ENCODE results near the gene FLG. TPM values are rescaled to one million over a fixed set of nuclear protein-coding genes. Genes with fewer than 3 reads are reported as not detected.
"Not testable (repeated sequence)": the region's sequence is repeated elsewhere in the genome, so short reads cannot be mapped to it uniquely, and the experiment has no call there.

Gene FLG
- polyA plus RNA-seq, 3 donors = not detected

DNA sequence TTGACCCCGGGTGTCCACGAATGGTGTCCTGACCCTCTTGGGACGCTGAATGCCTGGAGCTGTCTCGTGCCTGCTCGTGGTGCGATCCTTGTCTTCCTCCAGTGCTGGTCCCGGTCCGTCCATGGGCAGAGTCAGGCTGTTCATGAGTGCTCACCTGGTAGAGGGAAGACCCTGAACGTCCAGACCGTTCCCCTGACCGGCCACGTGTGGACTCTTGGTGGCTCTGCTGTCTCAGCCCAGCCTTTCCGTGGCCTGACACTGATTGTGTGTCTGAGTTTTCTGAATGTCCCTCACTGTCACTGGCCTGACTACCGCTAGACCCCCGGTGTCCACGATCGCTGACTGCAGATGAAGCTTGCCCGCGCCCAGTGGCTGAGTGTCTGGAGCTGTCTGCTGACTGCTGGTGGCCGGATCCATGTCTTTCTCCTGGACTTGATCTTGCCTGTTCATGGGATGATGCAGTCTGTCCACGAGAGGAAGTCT, 11.7 kb downstream of the FLG start:
- H3K4me1 ChIP-seq (ENCODE audit: control insufficient read depth in 1 of 2, insufficient read depth in 2 of 2, low read length in 2 of 2) = no peaks in the 10 kb centered on the region
- Mint-ChIP-seq H3K9me3 (peaks cover 42 to 53% (median 48%) of the 10 kb centered on the region in 7 donors), H3K4me1 (peaks cover 4% of the 10 kb centered on the region), H3K27ac (no peak overlapping the region), H3K27me3 (ENCODE audit: low read depth in 3 of 3) (no peaks in the 10 kb centered on the region), H3K36me3 (no peaks in the 10 kb centered on the region), H3K4me3 (no peak overlapping the region)
- H3K4me2 ChIP-seq (replicated peaks; ENCODE audit: extremely low read depth, low read length, poor library complexity, severe bottlenecking) = no peak overlapping the region
- H3K4me3 ChIP-seq (replicated peaks in 1 of 3; ENCODE audit: low read depth in 2 of 3, low read length in 3 of 3) = no peak overlapping the region
- H3K79me2 ChIP-seq (ENCODE audit: insufficient read depth, low read length) = no peaks in the 10 kb centered on the region
- no peaks in the 10 kb centered on the region for H3K27me3 ChIP-seq (ENCODE audit: control insufficient read depth in 2 of 2, insufficient read depth in 2 of 2, low read length in 2 of 2)
- no peak for DNase-seq
- H2AFZ ChIP-seq (ENCODE audit: insufficient read depth, low read depth, low read length, poor library complexity, severe bottlenecking) = no peak overlapping the region
- H3K9me3 ChIP-seq (replicated peaks in 1 of 2; ENCODE audit: control insufficient read depth in 1 of 2, insufficient read depth in 1 of 2, low read length in 2 of 2) = peaks cover 31 to 51% of the 10 kb centered on the region in 2 donors
- 97% methylated on average over 21 of the region's 21 CpGs for WGBS (ENCODE audit: insufficient coverage)
- intact Hi-C loops (cut with micrococcal nuclease) = no loop called here
- H3K27ac ChIP-seq (ENCODE audit: low read depth in 1 of 2, low read length in 2 of 2) = no peak overlapping the region
- TF ChIP-seq, protein P1, sequence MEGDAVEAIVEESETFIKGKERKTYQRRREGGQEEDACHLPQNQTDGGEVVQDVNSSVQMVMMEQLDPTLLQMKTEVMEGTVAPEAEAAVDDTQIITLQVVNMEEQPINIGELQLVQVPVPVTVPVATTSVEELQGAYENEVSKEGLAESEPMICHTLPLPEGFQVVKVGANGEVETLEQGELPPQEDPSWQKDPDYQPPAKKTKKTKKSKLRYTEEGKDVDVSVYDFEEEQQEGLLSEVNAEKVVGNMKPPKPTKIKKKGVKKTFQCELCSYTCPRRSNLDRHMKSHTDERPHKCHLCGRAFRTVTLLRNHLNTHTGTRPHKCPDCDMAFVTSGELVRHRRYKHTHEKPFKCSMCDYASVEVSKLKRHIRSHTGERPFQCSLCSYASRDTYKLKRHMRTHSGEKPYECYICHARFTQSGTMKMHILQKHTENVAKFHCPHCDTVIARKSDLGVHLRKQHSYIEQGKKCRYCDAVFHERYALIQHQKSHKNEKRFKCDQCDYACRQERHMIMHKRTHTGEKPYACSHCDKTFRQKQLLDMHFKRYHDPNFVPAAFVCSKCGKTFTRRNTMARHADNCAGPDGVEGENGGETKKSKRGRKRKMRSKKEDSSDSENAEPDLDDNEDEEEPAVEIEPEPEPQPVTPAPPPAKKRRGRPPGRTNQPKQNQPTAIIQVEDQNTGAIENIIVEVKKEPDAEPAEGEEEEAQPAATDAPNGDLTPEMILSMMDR (IDR thresholded peaks at IDR 0.05) = no peak
- H4K20me1 ChIP-seq (ENCODE audit: insufficient read depth, low read length) = no peaks in the 10 kb centered on the region
- H3K9ac ChIP-seq (ENCODE audit: insufficient read depth, low read length, poor library complexity, severe bottlenecking) = no peak overlapping the region
- no peaks in the 10 kb centered on the region for H3K36me3 ChIP-seq (replicated peaks in 1 of 2; ENCODE audit: control insufficient read depth in 1 of 2, insufficient read depth in 2 of 2, low read length in 2 of 2)

- H3K27ac Mint-ChIP-seq; H3K4me1 ChIP-seq (ENCODE audit: control insufficient read depth in 1 of 2, insufficient read depth in 2 of 2, low read length in 2 of 2); H4K20me1 ChIP-seq (ENCODE audit: insufficient read depth, low read length); DNase-seq; H3K4me2 ChIP-seq (replicated peaks; ENCODE audit: extremely low read depth, low read length, poor library complexity, severe bottlenecking); H3K36me3 Mint-ChIP-seq; H3K4me3 Mint-ChIP-seq; H3K27ac ChIP-seq (ENCODE audit: low read depth in 1 of 2, low read length in 2 of 2); H3K27me3 ChIP-seq (ENCODE audit: control insufficient read depth in 2 of 2, insufficient read depth in 2 of 2, low read length in 2 of 2); H3K27me3 Mint-ChIP-seq (ENCODE audit: low read depth in 3 of 3); H2AFZ ChIP-seq (ENCODE audit: insufficient read depth, low read depth, low read length, poor library complexity, severe bottlenecking); H3K9ac ChIP-seq (ENCODE audit: insufficient read depth, low read length, poor library complexity, severe bottlenecking); intact Hi-C loops (cut with micrococcal nuclease); H3K4me3 ChIP-seq (replicated peaks in 1 of 3; ENCODE audit: low read depth in 2 of 3, low read length in 3 of 3); H3K4me1 Mint-ChIP-seq; H3K79me2 ChIP-seq (ENCODE audit: insufficient read depth, low read length); H3K36me3 ChIP-seq (replicated peaks in 1 of 2; ENCODE audit: control insufficient read depth in 1 of 2, insufficient read depth in 2 of 2, low read length in 2 of 2): not testable (repeated sequence)
- whole genome bisulfite sequencing (ENCODE audit: insufficient coverage) = 97% methylated on average over 9 of the region's 13 CpGs
- H3K9me3 Mint-ChIP-seq = peaks cover 54 to 63% (median 58%) of the 10 kb centered on the region in 7 donors
- peaks cover 37 to 58% of the 10 kb centered on the region in 2 donors for H3K9me3 ChIP-seq (replicated peaks in 1 of 2; ENCODE audit: control insufficient read depth in 1 of 2, insufficient read depth in 1 of 2, low read length in 2 of 2)
Measured at GRCh38 chr1:152312169-152312568, 12.9 kb downstream of the FLG start.
